Measurements from ENCODE around the gene NKX1-2. TPM values are rescaled to one million over a fixed set of nuclear protein-coding genes. Genes with fewer than 3 reads are reported as not detected.

Gene NKX1-2
- not detected in 2 replicates for total RNA-seq

DNA sequence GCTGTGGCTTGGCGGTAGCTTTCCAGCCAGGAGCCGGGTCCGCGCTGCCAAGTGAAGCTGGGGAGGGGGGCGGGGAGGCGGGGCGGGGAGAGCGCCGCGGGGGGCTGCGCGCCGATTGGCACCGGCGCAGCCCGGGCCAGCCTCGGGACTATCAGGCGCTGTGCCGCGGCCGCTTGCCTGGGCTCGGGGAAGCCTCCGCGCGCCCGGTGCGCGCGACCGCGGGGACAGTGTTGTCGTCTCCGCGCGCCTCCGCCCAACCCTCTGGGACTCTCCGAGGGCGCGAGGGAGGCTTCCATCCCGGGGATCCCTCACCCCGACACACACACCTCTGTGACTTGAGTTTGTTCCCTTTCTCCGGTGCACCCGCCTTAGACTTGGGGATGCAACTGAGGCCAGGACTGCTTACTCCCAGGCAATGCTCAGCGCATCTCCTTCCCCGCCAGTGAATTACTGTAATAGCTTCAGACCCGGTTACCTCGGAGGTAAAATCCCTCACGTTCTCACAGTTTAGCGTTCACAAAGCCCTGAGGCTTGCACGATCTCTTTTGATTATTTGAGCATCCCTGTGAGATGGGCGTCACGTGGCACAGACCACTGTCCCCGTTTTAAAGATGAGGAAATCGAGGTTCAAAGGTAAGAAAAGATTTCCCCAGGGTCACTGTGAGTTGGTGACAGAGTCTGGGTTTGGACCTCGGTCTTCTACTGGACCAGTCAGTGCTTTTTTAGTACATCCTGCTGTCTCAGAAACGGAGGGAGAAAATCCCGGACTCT is at the start of gene NKX1-2:
TSS of gene NKX1-2 (minus strand) at position 24 of the 771 bp plus-strand sequence. CDS start 92 bp downstream, outside the sequence.

DNA sequence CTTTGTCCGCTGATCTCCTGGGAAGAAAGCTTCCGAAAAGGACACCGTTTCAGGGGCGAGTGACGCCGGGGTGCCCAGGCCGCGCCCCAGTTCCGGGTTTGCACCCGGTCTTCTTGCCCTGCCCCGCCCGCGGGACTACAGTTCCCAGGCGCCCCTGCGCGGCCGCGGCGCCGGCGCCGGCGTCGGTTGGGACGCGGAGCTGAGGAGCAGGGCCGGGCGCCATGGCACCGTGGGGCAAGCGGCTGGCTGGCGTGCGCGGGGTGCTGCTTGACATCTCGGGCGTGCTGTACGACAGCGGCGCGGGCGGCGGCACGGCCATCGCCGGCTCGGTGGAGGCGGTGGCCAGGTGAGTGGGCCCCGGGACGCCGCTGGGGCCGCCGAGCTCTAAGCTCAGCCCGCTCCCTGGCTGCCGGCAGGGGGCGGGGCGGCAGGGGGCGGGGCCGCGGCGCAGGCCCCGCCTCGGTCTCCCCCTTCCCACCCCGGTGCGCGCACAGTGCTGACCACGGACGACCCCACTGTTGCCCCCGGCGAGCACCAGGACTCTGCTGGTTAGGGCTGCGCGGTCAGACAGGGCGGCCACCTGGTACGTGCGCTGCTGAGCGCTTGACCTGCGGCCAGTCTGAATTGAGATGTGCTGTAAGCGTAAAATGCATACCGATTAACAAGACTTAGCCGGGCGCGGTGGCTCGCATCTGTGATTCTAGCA is 12.0 kb upstream of the NKX1-2 start, which contains the start of gene LHPP:
TSS of gene LHPP (plus strand) at position 182 of the 706 bp plus-strand sequence. CDS start at position 222, 40 bp downstream.

DNA sequence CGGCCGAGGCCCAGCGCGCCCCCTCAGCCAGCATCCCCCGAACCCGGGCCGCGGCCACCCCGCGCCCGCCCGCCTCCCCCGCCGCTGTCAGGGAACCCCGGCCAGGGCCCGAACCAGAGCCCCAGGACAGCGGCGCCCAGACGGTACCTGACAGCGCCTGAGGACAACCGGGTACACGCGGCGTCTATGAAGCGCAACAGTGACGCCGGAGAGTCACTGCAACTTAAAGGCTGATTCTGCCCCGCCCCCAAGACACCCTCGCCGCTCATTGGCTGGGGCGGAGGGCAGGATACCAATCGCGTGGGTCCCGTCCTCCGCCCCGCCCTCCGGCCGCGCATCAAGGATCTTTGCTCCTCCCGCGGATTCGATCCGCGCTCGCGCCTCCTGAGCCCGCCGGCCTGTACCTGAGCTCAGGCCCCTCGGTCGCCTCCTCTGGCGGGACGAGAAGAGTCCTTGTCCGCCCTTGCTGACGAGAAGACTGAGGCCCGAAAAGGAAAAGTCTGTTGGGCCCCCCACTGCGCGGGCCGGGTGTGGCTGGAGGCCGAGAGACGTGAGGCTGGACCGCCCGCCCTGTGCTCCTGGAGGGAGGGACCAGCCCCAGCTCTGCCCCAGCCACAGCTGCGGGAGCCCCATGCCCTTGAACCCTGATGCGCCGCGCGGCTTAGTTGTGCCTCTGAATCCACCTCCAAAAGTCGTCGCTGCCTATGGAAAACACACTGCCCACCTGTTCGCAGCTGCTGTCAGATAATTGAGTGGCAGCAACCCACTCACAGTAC is 30.9 kb downstream of the NKX1-2 start, which contains the start of gene OAT:
TSS of gene OAT (minus strand) at position 198 of the 776 bp plus-strand sequence. CDS start 6,752 bp downstream, outside the sequence.

Other genes with a start within 250 kb of the NKX1-2 start
- gene OAT, start 31.1 kb downstream of the NKX1-2 start, total RNA-seq = 101 and 105 TPM in 2 replicates
- gene LHPP, start 11.8 kb upstream of the NKX1-2 start, total RNA-seq = 5.1 and 6.3 TPM in 2 replicates

All from mammary microvascular endothelial cell (primary cell).